Measurements from ENCODE around the gene KRTAP5-10. TPM values are rescaled to one million over a fixed set of nuclear protein-coding genes. Genes with fewer than 3 reads are reported as not detected.
"Not testable (repeated sequence)": the region's sequence is repeated elsewhere in the genome, so short reads cannot be mapped to it uniquely, and the experiment has no call there.

KRTAP5-10 gene
- polyA plus RNA-seq, 4 donors: 0.12 to 0.21 (median 0.20) TPM; not detected in 1

GRCh38 chr11:71604798-71605488 lies 39.6 kb downstream of the KRTAP5-10 start:
- DNase-seq (ENCODE audit: low read depth in 4 of 4, low spot score in 3 of 4): not testable (repeated sequence)

DNA sequence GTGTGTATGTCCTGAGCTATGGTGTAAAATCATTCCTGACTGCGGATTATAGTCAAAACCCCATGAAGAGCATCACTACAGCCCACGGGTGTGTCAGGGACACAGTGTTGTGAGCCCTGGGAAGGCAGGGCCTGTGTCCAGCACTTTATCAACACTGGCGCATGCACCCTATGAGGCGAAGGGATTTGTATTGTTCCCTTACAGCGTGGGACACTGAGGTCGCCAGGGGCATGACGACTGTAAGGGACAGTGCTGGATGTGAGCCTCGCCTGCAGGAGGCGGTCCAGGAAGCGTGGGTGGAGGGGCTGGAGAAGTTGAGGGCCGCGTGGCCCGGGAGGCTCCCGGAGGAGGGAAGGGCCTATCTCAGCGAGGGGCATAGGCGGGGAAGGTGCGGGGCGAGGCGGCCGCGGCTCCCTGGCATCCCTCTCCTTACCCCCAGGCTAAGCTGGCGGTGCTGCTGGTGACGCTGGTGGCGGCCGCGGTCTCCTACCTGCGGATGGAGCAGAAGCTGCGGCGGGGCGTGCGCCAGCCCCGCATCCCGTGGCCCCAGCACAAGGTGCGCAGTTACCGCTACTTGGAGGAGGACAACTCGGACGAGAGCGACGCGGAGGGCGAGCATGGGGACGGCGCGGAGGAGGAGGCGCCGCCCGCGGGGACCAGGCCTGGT lies 41.6 kb downstream of the KRTAP5-10 start:
- DNase-seq (ENCODE audit: low read depth in 4 of 4, low spot score in 3 of 4): not testable (repeated sequence)

DNA sequence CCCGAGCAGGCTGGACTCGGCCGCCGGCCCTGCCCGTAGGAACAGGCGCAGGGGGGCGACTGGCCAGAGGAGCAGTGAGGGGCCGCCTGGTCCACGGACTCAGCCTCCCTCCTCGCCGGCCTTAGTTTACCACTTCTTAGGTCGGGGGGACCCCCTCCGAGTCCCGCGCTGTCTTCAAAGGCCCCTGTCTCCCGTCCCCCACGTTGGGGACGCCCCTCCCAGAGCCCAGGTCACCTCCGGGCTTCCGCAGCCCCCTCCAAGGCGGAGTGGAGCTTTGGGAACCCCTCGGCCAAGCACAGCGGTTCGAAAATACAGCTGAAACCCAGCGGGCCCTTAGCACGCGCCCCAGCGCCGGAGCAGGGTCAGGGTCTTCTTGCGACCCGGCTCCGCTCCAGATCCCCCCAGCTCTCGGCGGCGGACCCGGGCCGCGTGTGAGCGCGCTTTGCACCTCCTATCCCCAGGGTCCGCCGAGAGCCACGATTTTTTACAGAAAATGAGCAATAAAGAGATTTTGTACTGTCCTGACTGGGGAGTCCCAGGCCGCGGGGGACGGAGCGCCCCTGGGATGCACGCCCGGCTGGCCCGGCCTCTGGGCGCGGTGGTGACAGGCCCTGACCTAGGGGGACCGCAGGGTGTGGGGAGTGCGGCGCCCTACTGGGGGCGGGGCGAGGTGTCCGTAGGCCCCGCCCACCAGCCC lies 42.3 kb downstream of the KRTAP5-10 start:
- not testable (repeated sequence) for DNase-seq (ENCODE audit: low read depth in 4 of 4, low spot score in 3 of 4)

GRCh38 chr11:71608272-71608671 lies 42.9 kb downstream of the KRTAP5-10 start:
- DNase-seq (ENCODE audit: low read depth in 4 of 4, low spot score in 3 of 4): not testable (repeated sequence)

GRCh38 chr11:71611218-71611910 lies 46.0 kb downstream of the KRTAP5-10 start:
- DNase-seq (ENCODE audit: low read depth in 4 of 4, low spot score in 3 of 4): not testable (repeated sequence)

GRCh38 chr11:71613931-71614330 lies 48.6 kb downstream of the KRTAP5-10 start:
- not testable (repeated sequence) for DNase-seq (ENCODE audit: low read depth in 4 of 4, low spot score in 3 of 4)

GRCh38 chr11:71614366-71614917 lies 49.1 kb downstream of the KRTAP5-10 start:
- DNase-seq (ENCODE audit: low read depth in 4 of 4, low spot score in 3 of 4): not testable (repeated sequence)

DNA sequence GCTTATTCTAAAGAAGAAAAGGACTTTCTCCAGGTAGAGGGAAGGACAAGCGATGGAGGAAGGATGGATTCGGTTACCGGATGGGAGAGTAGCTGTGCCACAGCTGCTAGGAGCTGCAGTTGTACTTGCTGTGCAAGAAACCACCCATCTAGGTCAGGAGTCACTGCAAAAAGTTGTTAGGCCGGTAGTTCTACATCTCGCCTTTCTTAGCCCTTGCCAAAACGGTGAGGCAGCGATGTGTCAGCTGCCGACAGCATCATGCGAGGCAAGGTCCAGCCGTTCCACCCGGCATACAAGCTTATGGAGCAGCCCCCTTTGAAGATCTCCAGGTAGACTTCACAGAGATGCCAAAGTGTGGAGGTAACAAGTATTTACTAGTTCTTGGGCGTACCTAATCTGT lies 49.6 kb downstream of the KRTAP5-10 start:
- not testable (repeated sequence) for DNase-seq (ENCODE audit: low read depth in 4 of 4, low spot score in 3 of 4)

Other genes starting within 250 kb of the KRTAP5-10 start
- gene DHCR7, start 117.2 kb upstream of the KRTAP5-10 start, polyA plus RNA-seq (ENCODE audit: insufficient read length in 4 of 4): 10 to 100 TPM; 37.8 to 49.5 (median 43.0) TPM
- gene NADSYN1, start 112.4 kb upstream of the KRTAP5-10 start, polyA plus RNA-seq (ENCODE audit: insufficient read length in 4 of 4): 10 to 100 TPM; 38.3 to 47.1 (median 42.3) TPM
- under 1 TPM in 2 of 4 donors, not detected in 2; 0.09 to 0.16 TPM for gene KRTAP5-7, start 38.3 kb upstream of the KRTAP5-10 start, polyA plus RNA-seq (ENCODE audit: insufficient read length in 4 of 4)
- gene KRTAP5-8, start 27.5 kb upstream of the KRTAP5-10 start, polyA plus RNA-seq (ENCODE audit: insufficient read length in 4 of 4): 1 to 10 TPM in 1 of 4 donors, under 1 TPM in 3; 0.47 to 1.0 (median 0.71) TPM
- under 1 TPM; 0.19 to 0.47 (median 0.44) TPM for gene KRTAP5-9, start 17.1 kb upstream of the KRTAP5-10 start, polyA plus RNA-seq (ENCODE audit: insufficient read length in 4 of 4)
- under 1 TPM in 1 of 4 donors, not detected in 3; 0.21 TPM for gene KRTAP5-11, start 17.3 kb downstream of the KRTAP5-10 start, polyA plus RNA-seq (ENCODE audit: insufficient read length in 4 of 4)

Measured in right renal pelvis (tissue), 4 donors.